Measurements from ENCODE around the gene DGUOK.

DNA sequence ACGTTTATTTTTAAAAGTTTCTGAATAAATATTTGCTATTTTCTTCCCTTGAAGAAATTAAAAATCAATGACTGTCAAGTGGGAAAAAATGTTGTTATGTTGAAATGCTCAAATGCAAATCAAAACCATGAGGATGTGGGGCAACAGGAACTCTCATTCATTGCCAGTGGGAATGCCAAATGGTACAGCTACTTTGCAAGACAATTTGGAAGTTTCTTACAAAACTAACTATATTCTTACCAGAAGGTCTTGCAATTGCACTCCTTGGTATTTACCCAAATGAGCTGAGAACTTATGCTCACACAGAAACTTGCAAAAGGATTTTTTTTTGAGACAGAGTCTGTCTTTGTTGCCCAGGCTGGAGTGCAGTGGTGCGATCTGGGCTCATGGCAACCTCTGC is 41.3 kb upstream of the DGUOK start:
- TF ChIP-seq POLR2A (IDR thresholded peaks at IDR 0.05; ENCODE audit: low read depth, low read length) (no peak), POLR2AphosphoS5 (IDR thresholded peaks at IDR 0.05; ENCODE audit: low read depth, low read length) (no peak), TAF1 (IDR thresholded peaks at IDR 0.05; ENCODE audit: low read depth, low read length) (no peak), PAX5 (IDR thresholded peaks at IDR 0.05; ENCODE audit: insufficient read depth, low read length, severe bottlenecking) (no peak), SPI1 (IDR thresholded peaks at IDR 0.05; ENCODE audit: low read depth, low read length) (no peak)

Measured in GM12891 (cell line).